WERI-Rb-1 (cell line): ENCODE data around the gene NPFF.

Experiments
- DNase-seq: peaks from one replicate; pipeline ENCODE4 v3.0.0-alpha.2; 2020
- H3K27ac ChIP-seq: fragments of 250-450 bp; sonication (Bioruptor Pico); 2 replicates; pipeline ENCODE4 v1.5.1; 2020; ENCODE audit warnings: mild to moderate bottlenecking, moderate library complexity
- H3K27me3 ChIP-seq: fragments of 250-450 bp; sonication (Bioruptor Pico); 2 replicates; pipeline ENCODE4 v1.5.1; 2021; ENCODE audit warnings: mild to moderate bottlenecking, low read depth, moderate library complexity; ENCODE audit not compliant: insufficient read depth, severe bottlenecking
- H3K36me3 ChIP-seq: fragments of 250-450 bp; sonication (Bioruptor Pico); 2 replicates; pipeline ENCODE4 v1.5.1; 2020; ENCODE audit warnings: mild to moderate bottlenecking, moderate library complexity
- H3K4me3 ChIP-seq: 2 replicates; pipeline ENCODE4 v1.5.1; 2011; ENCODE audit warnings: low read depth, mild to moderate bottlenecking, control low read depth, low read length
- H3K9me3 ChIP-seq: fragments of 250-450 bp; sonication (Bioruptor Pico); 2 replicates; pipeline ENCODE4 v1.5.1; 2021; ENCODE audit warnings: mild to moderate bottlenecking, moderate library complexity; ENCODE audit not compliant: severe bottlenecking
- CTCF ChIP-seq: IDR thresholded peaks from 2 replicates; pipeline ENCODE4 v1.5.1; 2011; ENCODE audit warnings: low read depth, mild to moderate bottlenecking, control low read depth, inconsistent platforms, low read length

NPFF gene

GRCh38 chr12:53472056-53472582 is 35.2 kb downstream of the NPFF start:
- Histone ChIP-seq H3K4me3 (no peak overlapping the region), H3K27me3 (no peaks in the 10 kb centered on the region), H3K36me3 (peaks cover 97% of the 10 kb centered on the region), H3K9me3 (no peaks in the 10 kb centered on the region), H3K27ac (no peak overlapping the region)
- no peak for TF ChIP-seq CTCF
- DNase-seq, result no peak

GRCh38 chr12:53468282-53468681 is 39.0 kb downstream of the NPFF start:
- Histone ChIP-seq H3K36me3 (peaks cover 96% of the 10 kb centered on the region), H3K9me3 (no peaks in the 10 kb centered on the region), H3K27me3 (no peaks in the 10 kb centered on the region), H3K27ac (no peak overlapping the region), H3K4me3 (no peak overlapping the region)
- no peak for TF ChIP-seq CTCF
- no peak for DNase-seq

- peaks cover 96% of the 10 kb centered on the region for H3K36me3 ChIP-seq
- no peaks in the 10 kb centered on the region for H3K9me3 ChIP-seq
- no peaks in the 10 kb centered on the region for H3K27me3 ChIP-seq
- TF ChIP-seq CTCF, result no peak
- H3K27ac ChIP-seq, result no peak overlapping the region
- no peak overlapping the region for H3K4me3 ChIP-seq
- no peak for DNase-seq
Measured at GRCh38 chr12:53467880-53468279, 39.4 kb downstream of the NPFF start.

- H3K4me3 ChIP-seq, result no peak overlapping the region
- H3K27me3 ChIP-seq, result no peaks in the 10 kb centered on the region
- TF ChIP-seq CTCF, result no peak
- peaks cover 96% of the 10 kb centered on the region for H3K36me3 ChIP-seq
- no peak overlapping the region for H3K27ac ChIP-seq
- no peak for DNase-seq
- no peaks in the 10 kb centered on the region for H3K9me3 ChIP-seq
Measured at GRCh38 chr12:53467082-53467481, 40.2 kb downstream of the NPFF start.

GRCh38 chr12:53466640-53467039 is 40.6 kb downstream of the NPFF start:
- no peak overlapping the region for H3K27ac ChIP-seq
- H3K9me3 ChIP-seq, result no peaks in the 10 kb centered on the region
- no peak for DNase-seq
- no peak overlapping the region for H3K4me3 ChIP-seq
- H3K27me3 ChIP-seq, result no peaks in the 10 kb centered on the region
- peaks cover 96% of the 10 kb centered on the region for H3K36me3 ChIP-seq
- TF ChIP-seq CTCF, result no peak

- H3K36me3 ChIP-seq, result peaks cover 98% of the 10 kb centered on the region
- no peak for DNase-seq
- H3K27me3 ChIP-seq, result no peaks in the 10 kb centered on the region
- H3K4me3 ChIP-seq, result no peak overlapping the region
- H3K9me3 ChIP-seq, result no peaks in the 10 kb centered on the region
- no peak overlapping the region for H3K27ac ChIP-seq
- TF ChIP-seq CTCF, result no peak
Measured at GRCh38 chr12:53465679-53466078, 41.6 kb downstream of the NPFF start.
